Keratinocyte (primary cell): ENCODE data around the gene TENT4B.

Experiments used
- EZH2 ChIP-seq: IDR thresholded peaks from one replicate; pipeline ENCODE4 v1.6.1; 2012; ENCODE audit warnings: inconsistent platforms, mild to moderate bottlenecking, low read length, moderate library complexity
- TF ChIP-seq, protein P1 (sequence below), 3 experiments: IDR thresholded peaks in 1 of 3; conservative IDR thresholded peaks in 1 of 3; optimal IDR thresholded peaks in 1 of 3; 2 replicates in 2 of 3; 3 replicates in 1 of 3; pipeline versions ENCODE3 to v1.5.1; 2011; ENCODE audit warnings: low read length in 3 of 3, mild to moderate bottlenecking in 3 of 3, moderate library complexity in 2 of 3, control low read depth in 1 of 3, inconsistent platforms in 1 of 3; ENCODE audit not compliant: insufficient read depth in 2 of 3; ENCODE audit errors: extremely low read depth in 1 of 3

DNA sequence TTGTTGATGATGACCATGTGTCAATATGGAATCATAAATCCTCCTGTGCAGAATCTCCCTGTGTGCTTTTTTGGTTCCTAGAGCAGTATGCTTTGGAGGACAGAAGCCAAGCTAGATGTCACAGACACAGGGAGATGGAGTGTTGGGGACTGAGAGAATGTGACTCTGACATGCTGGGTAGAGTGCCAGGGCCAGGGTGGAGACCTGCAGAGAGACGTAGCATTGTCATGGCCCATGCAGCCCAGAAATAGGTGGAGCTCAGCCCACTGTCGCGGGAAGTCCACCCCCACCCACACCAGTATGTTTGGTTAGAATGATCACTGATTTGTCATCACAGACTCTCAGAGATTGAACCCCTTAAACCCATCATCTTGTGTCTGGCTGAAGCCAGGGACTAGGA is 74.0 kb downstream of the TENT4B start:
- TF ChIP-seq, protein P1, sequence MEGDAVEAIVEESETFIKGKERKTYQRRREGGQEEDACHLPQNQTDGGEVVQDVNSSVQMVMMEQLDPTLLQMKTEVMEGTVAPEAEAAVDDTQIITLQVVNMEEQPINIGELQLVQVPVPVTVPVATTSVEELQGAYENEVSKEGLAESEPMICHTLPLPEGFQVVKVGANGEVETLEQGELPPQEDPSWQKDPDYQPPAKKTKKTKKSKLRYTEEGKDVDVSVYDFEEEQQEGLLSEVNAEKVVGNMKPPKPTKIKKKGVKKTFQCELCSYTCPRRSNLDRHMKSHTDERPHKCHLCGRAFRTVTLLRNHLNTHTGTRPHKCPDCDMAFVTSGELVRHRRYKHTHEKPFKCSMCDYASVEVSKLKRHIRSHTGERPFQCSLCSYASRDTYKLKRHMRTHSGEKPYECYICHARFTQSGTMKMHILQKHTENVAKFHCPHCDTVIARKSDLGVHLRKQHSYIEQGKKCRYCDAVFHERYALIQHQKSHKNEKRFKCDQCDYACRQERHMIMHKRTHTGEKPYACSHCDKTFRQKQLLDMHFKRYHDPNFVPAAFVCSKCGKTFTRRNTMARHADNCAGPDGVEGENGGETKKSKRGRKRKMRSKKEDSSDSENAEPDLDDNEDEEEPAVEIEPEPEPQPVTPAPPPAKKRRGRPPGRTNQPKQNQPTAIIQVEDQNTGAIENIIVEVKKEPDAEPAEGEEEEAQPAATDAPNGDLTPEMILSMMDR (optimal IDR thresholded peaks at IDR 0.05 in 1 of 3, IDR thresholded peaks at IDR 0.05 in 1 of 3, conservative IDR thresholded peaks at IDR 0.05 in 1 of 3; ENCODE audit: extremely low read depth in 1 of 3, insufficient read depth in 2 of 3, low read length in 3 of 3): no peak
- TF ChIP-seq EZH2: no peak
